Dermis microvascular lymphatic vessel endothelial cell (primary cell): ENCODE measurements around the gene KLC4. TPM values are rescaled to one million over a fixed set of nuclear protein-coding genes. Genes with fewer than 3 reads are reported as not detected.
"Not testable (repeated sequence)": the region's sequence is repeated elsewhere in the genome, so short reads cannot be mapped to it uniquely, and the experiment has no call there.

ENCODE experiments used
- DNase-seq, 2 donors: peaks; one replicate each; pipeline versions ENCODE4 v3.0.0 to v3.0.0-alpha.2; 2010; ENCODE audit warnings: low read depth in 2 of 2
- total RNA-seq: library from RNA; depleted of rRNA; stranded (reverse); fragments of >200 nt; gene quantifications from 2 replicates; pipeline ENCODE4 v1.2.1, GENCODE V29; 2014

The KLC4 gene
- total RNA-seq, 1 donor from 2014 or later: 14.2 TPM

GRCh38 chr6:43061861-43062260 lies 2.4 kb downstream of the KLC4 start:
- no peak for DNase-seq

GRCh38 chr6:43062818-43063217 lies 3.4 kb downstream of the KLC4 start:
- no peak for DNase-seq

GRCh38 chr6:43070028-43070632 lies 10.7 kb downstream of the KLC4 start:
- DNase-seq: peak; percentile 50 to 60

- no peak for DNase-seq
Measured at GRCh38 chr6:43074847-43075669, 15.6 kb downstream of the KLC4 start.

- DNase-seq: peak in 1 of 2 donors; percentile 66
Measured at GRCh38 chr6:43075670-43076463, 16.4 kb downstream of the KLC4 start, which contains the start of gene PTK7. Gene PTK7 (plus strand): TSS chr6:43076314. CDS start chr6:43076489, 175 bp downstream.

GRCh38 chr6:43076464-43077332 lies 17.3 kb downstream of the KLC4 start:
- peak in 1 of 2 donors; percentile 31 for DNase-seq

GRCh38 chr6:43077333-43077809 lies 17.9 kb downstream of the KLC4 start:
- no peak for DNase-seq

GRCh38 chr6:43077981-43078511 lies 18.6 kb downstream of the KLC4 start:
- no peak for DNase-seq

- no peak for DNase-seq
Measured at GRCh38 chr6:43078691-43079090, 19.3 kb downstream of the KLC4 start.

GRCh38 chr6:43081043-43081442 lies 21.6 kb downstream of the KLC4 start:
- DNase-seq: no peak

GRCh38 chr6:43081922-43082321 lies 22.5 kb downstream of the KLC4 start:
- not testable (repeated sequence) for DNase-seq

- DNase-seq: no peak
Measured at GRCh38 chr6:43082806-43083655, 23.6 kb downstream of the KLC4 start.

- no peak for DNase-seq
Measured at GRCh38 chr6:43086022-43086658, 26.7 kb downstream of the KLC4 start.

- no peak for DNase-seq
Measured at GRCh38 chr6:43088654-43089056, 29.2 kb downstream of the KLC4 start.

- no peak for DNase-seq
Measured at GRCh38 chr6:43089467-43089866, 30.0 kb downstream of the KLC4 start.

GRCh38 chr6:43089874-43090558 lies 30.6 kb downstream of the KLC4 start:
- no peak for DNase-seq

GRCh38 chr6:43090559-43090956 lies 31.1 kb downstream of the KLC4 start:
- DNase-seq: no peak

- DNase-seq: no peak
Measured at GRCh38 chr6:43091020-43091419, 31.6 kb downstream of the KLC4 start.
